Stimulated activated CD8-positive, alpha-beta memory T cell treated with anti-CD3 and anti-CD28 coated beads, Interleukin-7, amount 100 ng/mL, for 24 hours (primary cell): Measurements from ENCODE around the gene OR4D6.
"Not testable (repeated sequence)": the region's sequence is repeated elsewhere in the genome, so short reads cannot be mapped to it uniquely, and the experiment has no call there.

ENCODE experiments used
- DNase-seq: peaks from one replicate; pipeline ENCODE4 v3.0.0-alpha.2; 2020; ENCODE audit warnings: low read depth

OR4D6 gene

DNA sequence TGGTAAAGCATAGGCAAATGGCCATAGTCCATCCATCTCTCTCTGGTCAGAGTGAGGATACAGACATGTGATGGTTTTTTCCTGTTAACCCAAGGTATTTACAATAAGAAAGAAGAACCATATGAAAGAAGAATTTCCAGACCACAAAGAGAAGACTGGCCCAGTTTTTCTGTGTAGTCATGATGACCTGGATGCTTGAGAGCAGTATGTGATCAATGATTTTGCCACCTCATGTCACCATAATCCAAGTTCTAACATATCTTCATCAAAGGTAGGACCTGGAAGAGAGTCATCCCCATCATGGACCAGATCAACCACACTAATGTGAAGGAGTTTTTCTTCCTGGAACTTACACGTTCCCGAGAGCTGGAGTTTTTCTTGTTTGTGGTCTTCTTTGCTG lies at the start of gene OR4D6:
Gene OR4D6, plus strand, starts transcription at position 301 of the 400 bp plus-strand sequence. Its CDS starts 0 bp downstream, at position 301.
- DNase-seq = no peak

DNA sequence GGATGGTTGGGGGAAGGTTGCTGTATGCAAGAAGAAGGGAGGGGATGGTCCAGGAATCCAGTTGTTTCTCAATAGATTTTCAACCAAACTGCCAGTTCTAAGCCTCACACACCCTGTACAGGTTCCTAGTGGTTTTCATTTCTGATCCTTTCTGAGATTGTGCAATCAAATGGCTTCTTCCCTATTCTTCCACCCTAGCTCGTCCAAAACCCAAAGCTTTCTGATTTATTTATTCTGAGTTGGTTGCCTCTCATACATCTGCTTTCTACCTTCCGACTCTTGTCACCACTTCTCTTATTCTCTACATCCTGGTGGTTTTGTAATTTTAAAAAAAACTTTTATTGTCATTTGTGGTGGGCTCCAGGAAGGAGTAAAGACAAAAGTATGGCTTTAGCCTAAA lies 43.1 kb upstream of the OR4D6 start:
- no peak for DNase-seq

DNA sequence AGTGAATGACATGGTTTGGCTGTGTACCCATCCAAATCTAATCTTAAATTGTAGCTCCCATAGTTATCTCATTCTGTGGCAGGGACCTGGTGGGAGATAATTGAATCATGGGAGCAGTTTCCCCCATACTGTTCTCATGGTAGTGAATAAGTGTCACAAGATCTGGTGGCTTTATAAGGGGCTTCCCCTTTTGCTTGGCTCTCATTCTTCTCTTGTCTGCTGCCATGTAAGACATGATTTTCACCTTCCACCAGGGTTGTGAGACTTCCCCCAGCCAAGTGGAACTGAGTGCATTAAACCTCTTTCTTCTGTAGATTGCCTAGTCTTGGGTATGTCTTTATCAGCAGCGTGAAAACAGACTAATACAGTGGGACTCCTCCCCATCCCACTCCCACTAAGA lies 41.6 kb upstream of the OR4D6 start:
- DNase-seq = no peak

DNA sequence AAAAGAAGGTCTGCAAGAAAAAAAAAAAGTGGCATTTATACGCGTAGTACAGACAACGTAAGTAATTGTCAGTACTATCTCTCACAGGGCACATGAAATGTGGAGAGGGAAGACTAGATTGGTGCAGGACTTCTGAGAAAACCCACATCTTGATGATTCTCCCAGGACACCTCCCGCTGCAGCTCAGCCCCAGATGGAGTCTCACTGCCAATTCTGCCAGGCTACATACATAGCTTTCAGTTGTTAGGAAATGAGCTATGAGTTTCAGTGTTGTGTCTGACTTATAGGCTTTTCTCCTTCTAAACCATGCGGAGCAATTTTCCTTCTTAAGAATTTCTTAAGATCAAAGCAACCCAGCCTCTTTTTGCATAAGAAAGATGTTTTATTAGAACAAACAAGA lies 40.1 kb upstream of the OR4D6 start:
- DNase-seq = no peak

DNA sequence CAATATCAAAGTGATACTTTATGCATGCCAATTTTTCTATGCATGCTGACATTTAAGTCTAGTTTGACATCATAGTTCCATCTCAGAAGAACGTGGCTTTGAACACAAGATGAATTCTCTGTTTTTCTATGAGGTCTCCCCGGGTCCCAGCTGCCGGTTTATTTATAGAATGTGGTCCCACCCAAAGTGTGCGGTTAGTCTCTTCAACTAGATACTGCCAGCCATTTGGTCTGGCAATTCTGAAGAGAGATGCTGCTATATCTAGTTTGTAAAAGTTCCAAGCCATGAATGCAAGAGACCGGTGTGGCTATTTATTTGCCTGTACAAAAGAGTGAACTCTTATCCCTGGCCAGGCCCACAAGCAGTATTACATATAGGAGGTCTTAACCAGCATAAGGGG lies 39.7 kb upstream of the OR4D6 start:
- DNase-seq = no peak

DNA sequence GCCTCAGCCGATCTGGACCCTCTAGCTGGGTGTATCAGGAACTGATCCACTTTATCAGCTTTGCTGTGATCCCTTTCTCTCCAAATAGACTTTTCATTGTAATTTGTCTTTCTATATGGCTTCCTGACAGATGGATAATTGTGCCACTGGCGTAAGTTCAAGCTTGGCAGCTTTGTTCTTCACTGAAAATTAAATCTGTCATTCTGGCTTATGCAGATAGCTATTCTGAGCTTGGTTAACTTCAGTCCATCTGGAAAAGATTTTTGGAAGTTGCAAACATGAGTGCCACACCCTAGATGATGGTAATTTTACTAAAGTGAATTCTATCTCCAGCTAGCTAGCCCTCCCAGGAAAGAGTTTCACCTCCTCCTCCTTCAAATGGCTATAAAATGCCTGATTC lies 38.6 kb upstream of the OR4D6 start:
- no peak for DNase-seq

DNA sequence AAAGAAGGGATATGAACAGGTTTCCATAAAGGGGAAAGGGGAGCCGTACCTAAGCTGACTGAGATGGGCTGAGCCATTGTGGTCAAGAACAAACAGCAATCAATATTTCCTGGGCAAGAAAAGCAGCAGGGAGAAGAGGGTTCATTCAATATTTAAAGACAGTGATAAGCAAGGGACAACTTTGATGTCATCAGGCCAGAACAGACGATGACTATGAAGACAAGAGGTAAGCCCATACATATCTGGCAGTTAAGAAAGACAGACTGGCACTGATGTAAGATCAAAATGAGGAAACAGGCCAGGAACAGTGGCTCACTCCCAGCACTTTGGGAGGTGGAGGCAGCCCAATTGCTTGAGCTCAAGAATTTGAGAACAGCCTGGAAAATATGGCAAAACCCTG lies 32.9 kb upstream of the OR4D6 start:
- no peak for DNase-seq

DNA sequence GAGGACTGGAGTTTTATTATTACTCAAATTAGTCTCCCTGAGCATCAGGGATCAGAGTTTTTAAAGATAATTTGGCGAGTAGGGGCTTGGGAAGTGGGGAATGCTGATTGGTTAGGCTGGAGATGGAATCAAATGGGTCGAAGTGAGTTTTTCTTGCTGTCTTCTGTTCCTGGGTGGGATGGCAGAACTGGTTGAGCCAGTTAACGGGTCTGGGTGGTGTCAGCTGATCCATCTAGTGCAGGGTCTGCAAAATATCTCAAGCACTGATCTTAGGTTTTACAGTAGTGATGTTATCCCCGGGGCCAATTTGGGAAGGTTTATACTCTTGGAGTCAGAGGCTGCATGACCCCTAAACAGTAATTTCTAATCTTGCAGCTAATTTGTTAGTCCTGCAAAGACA lies 31.6 kb upstream of the OR4D6 start:
- no peak for DNase-seq

DNA sequence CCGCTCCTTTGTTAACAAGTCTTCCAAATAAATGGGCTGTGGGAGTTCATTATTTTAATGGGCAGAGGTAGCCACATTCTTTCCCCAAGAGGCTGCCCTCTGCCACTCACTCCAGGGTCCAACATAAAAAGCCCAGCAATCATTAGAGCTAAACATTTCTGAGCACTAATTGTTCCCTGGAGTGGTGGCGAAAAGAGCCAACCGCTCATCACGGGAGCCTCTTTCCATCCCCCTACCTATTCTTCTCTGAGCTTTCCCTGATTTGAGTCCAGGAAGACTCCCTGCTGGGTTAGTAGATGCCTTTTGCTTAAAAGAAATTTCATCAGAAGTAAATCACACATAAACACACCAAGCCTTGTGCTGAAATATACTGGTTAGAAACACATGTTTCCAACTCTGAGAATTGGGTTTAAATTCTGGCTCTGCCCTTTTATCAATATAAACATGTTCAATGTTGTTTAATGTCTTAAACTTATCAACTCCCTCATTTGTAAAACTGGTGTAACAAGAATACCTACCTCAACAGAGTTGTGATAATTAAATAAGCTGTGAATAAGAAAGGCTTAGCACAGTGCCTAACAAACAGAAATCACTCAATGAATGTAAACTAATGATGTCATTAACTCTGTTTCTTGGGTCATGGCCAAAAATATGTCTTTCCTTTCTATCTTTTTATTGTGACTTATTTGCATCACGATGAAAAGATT lies 30.2 kb upstream of the OR4D6 start, which contains the start of gene OR5A2:
Gene OR5A2, minus strand, starts transcription at position 53 of the 707 bp plus-strand sequence. CDS start 3,460 bp downstream, outside the sequence.
- DNase-seq = no peak

DNA sequence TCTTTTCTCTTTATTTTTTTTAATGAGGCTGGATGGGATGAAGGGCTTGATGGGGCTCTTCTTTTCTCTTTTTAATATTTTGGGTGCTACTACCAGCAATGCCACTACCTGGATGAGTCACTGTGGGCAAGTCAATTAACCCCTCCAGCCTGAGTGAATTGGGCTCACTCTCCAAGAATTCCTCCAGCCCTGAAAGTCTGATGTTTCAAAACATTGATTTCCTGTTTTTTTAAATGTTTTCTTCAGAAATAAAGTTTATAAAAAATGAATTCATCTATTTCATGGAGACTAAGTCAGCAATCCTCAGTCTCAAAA lies 29.7 kb upstream of the OR4D6 start:
- DNase-seq = no peak

DNA sequence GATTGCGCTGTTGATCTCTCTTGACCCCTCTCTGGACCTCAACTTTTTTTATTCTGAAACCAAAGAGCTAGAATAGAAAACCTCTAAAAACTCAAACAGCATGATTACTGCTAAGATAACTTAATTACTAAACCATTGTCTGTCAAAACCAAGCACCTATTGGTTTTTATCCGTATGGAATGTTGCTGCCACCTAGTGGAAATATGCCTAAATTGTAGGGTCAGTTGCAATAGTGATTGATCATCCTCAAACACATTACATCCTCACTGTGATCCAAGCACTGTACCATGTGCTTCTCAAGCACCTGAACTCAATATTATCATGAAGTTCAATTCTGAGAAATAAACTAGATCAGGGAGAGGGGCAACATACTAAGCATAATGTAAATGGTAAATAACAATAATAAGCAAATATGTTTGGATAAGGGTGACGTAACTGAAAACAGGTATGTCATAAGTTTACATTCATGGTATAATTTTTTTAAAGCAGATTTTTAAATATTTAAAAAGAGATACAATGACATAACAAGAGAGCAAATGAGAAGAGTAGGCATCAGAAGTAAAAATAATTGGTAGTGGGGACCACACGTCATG lies 26.7 kb upstream of the OR4D6 start:
- no peak for DNase-seq

DNA sequence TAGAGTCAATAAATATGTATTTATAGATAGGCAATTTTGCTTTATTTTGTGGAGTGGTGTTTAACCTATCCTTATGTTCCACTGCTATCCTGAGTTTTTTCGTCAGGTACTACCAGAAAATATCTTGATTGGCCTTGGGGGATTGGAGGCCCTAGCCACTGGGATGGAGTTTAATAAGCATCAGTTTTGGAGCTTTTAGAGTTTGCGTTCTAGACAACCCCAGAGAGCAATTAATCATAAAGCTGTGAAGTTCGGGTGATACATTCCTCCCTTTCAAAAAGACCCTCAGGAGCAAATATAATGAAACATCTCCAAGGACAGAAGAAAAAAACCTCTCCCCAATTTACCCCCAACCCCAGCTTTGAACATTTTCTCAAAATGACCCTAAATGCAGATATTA lies 20.6 kb upstream of the OR4D6 start, which contains the start of gene OR5A1:
Gene OR5A1, plus strand, starts transcription at position 301 of the 400 bp plus-strand sequence. CDS start 6,700 bp downstream, outside the sequence.
- DNase-seq = no peak

DNA sequence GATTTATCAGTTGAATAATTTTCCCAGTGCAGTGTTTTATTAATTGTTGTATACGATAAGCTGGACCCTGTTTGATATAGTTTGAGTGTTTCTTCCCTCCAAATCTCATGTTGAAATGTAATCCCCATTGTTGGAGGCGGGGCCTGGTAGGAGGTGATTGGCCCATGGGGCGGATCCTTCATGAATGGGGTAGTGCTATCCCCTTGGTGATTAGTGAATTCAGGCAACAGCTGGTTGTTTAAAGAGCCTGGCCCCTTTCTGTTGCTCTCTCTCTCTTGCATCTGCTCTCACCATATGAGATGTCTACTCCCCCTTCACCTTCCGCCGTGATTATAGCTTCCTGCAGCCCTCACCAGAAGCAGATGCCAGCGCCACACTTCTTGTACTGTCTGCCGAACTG lies 19.0 kb upstream of the OR4D6 start:
- no peak for DNase-seq

DNA sequence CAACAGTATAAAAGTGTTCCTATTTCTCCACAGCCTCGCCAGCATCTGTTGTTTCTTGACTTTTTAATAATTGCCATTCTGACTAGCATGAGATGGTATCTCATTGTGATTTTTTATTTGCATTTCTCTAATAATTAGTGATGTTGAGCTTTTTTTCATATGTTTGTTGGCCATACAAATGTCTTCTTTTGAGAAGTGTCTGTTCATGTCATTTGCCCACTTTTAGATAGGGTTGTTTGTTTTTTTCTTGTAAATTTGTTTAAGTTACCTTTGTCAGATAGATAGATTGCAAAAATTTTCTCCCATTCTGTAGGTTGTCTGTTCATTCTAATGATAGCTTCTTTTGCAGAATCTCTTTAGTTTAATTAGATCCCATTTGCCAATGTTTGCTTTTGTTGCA lies 11.1 kb upstream of the OR4D6 start:
- not testable (repeated sequence) for DNase-seq

DNA sequence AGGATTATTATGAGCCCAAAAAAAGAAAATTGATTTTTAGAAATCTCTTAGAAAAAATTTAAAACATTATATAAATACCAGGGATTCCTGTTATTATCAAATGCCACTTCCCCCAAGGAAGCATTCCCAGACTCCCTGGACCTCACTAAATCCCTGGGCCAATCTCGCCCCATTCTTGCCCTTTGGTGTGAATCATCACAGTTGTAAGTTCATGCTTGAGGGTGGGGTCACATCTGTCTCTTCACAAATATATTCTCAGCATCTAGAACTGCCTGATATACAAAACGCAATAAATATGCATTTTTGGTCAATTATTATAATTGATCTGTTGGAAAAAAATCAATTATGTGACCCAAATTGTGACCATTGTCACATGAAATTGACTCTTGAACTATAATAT lies 8.3 kb upstream of the OR4D6 start:
- no peak for DNase-seq

DNA sequence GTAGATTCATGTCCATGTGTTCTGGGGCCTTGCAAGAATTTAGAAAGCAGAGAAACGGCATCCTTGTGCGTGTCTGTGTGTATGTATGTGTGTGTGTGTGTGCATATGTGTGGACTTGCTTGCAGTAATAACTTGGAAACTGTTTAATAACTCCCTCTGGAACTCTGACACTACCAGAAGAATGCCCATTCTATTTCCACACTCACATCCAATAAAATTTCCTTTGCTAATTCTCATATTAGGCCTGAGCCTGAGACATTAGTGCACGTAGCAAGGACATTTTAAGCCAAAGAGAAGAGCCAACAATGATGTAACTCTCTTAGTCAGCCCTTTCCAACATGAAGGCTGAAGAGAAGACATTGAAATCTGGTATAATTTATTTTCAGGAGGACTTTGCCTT lies 3.2 kb downstream of the OR4D6 start:
- no peak for DNase-seq

DNA sequence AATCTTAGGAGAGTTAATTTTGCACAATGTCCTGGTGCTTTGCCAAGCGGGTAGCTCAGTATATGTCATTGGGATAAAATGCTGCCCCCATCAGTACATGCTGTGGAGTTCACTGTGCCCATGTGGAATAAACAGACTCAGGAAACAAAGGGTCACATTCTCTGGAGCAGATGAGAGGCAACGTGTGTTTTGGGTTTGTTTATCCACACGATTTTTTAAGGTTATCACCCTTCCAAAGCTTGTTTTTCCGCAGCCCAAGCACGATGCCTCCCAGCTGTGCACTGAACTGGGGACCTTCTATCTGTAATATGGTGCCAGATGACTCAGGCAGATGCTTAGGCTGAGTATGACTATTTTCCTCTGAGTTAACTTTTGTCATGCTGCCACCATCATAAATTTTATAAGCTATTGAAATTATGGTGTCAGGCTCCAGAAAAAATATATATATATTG lies 6.5 kb downstream of the OR4D6 start:
- DNase-seq = no peak

DNA sequence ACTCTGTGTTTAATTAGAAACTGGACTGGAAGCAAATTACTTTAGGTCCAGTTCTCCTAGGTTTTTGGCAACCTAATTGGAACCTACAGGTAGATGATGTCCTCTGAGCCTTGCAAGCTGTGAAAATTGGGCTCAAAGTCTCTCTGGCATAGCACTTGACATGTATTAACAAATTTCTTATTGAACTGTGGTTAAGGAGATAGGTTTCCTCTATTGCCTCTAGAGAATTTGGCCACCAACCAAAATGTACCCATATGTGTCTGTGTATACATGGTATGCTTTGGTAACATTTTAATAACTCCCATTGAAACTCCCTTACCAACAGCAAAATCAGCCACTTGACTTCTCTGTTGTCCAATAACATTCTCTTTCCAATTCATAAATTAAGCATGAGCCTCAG lies 16.3 kb downstream of the OR4D6 start, which contains the start of gene OR4D10:
Gene OR4D10, plus strand, starts transcription at position 301 of the 400 bp plus-strand sequence. CDS start 4,115 bp downstream, outside the sequence.
- no peak for DNase-seq

DNA sequence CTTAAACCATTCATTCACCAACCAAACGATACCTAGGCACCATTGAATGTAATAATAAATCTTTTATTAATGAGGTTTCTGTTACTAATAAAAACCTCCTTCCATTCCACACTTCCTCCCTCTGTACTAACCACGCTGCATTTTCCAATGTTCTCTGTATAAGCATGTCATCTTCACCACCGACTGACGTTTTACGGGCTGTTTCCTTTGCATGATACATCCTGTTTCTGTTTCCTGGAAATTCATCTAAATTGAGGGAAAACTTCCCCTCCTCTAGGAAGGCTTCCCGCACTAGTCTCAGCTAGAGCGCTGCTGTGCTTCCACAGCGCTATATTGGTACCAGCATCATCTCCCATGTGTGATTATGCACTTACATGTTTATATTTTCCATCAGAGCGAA lies 18.4 kb downstream of the OR4D6 start:
- no peak for DNase-seq

DNA sequence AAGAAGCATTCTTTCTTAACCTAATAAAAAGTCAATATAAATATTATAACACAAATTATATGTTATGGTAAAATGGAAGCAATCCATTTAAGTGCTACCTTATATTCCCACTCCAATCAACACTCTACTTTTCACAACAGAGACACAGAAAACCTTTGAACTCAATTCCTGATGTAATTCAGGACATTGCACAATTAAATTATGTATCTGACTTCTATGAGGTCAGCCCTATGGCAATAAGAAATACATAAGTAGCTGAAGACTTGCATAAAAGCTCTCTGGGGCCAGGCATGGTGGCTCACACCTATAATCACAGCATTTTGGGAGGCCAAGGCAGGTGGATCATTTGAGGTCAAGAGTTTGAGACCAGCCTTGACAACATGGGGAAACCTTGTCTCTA lies 23.1 kb downstream of the OR4D6 start:
- no peak for DNase-seq

DNA sequence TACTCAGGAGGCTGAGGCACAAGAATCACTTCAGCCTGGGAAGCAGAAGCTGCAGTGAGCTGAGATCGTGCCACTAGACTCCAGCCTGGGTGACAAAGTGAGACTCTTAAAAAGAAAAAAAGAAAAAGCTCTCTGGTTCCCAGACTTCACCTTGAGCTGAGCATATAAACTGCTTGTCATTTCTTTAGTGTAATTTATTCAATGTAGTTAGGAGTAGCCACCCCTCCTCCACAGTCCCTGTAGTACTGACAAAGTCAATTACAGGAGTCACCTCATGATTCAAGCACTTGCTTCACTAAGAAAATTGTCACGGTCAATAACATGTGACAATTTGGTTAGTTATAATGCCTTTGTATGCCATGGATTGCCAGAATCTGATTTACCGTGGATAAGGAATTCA lies 23.6 kb downstream of the OR4D6 start:
- DNase-seq = no peak

DNA sequence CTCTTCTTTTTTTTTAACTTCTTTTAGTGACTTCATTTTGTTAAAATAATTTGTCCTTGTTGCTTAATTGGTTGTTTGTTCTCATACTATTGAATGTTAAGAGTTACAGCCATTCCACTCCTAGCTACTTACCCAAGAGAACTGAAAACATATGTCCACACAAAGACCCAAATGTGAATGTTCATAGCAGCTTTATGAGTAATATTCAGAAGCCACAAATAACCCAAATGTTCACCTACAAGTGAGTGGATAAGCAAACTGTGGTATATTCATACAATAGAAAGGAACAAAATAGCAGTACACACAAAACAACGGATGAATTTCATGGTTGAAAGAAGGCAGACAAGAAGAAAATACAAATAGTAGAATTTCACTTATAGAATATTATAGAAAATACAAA lies 45.2 kb downstream of the OR4D6 start:
- DNase-seq = no peak

DNA sequence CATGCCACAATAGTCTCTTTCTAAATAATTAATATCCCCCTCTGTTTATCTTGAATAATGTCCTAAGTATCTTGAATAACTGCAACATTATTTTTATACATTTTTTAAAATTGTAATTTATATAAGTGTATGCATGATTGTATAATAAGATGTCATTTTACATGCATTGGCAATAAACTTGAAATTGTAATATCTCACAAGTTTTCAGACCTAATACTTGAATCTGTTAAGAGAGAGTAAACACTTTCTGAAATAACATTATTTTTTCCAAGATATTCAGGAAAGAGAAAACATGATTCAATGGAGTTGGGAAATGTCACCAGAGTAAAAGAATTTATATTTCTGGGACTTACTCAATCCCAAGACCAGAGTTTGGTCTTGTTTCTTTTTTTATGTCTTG lies 46.5 kb downstream of the OR4D6 start, which contains the start of gene OR4D11:
Gene OR4D11, plus strand, starts transcription at position 301 of the 400 bp plus-strand sequence. Its CDS starts 0 bp downstream, at position 301.
- DNase-seq = no peak
